C4-2B (cell line): ENCODE data around the gene CDK5.

Experiments
- H3K27ac ChIP-seq: fragments of 450-650 bp; 2 replicates; pipeline ENCODE4 v1.5.1; 2017
- ZFX ChIP-seq: fragments of 450-650 bp; IDR thresholded peaks from 2 replicates; pipeline ENCODE4 v1.6.1; 2017
- TF ChIP-seq, protein P1 (sequence below): fragments of 450-650 bp; conservative IDR thresholded peaks from 2 replicates; pipeline ENCODE4 v1.5.1; 2017; ENCODE audit warnings: mild to moderate bottlenecking

Gene CDK5

DNA sequence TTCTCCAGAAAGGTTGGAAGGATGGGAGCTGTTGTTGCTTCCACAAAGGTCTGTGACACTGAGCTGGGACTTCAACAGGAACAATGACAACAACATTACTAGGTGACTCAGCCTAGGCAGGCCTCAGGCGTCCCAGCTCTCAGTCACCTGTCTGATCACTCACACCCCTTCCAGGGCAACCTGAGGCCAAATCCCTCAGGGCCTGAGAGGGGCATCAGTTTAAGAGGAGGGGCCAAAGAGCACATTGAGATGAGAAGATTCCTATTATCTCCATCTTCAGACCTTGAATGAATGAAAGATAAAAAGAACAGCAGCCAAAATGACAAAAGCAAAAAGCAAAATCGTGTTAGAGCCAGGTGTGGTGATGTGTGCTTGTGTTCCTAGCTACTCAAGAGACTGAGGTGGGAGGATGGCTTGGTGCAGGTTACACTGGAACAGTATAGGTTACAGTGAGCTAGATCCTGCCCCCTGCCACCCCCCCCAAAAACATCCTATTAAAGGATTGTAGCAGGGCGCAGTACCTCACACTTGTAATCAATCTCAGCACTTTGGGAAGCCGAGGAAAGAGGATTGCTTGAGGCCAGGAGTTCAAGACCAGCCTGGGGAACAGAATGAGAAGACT, 33.2 kb downstream of the CDK5 start, which contains the start of gene ATG9B:
TSS of gene ATG9B (minus strand) at position 60 of the 622 bp plus-strand sequence. CDS start 71 bp downstream, outside the sequence.
- no peak within 1 kb of the TSS for H3K27ac ChIP-seq
- TF ChIP-seq, protein P1, sequence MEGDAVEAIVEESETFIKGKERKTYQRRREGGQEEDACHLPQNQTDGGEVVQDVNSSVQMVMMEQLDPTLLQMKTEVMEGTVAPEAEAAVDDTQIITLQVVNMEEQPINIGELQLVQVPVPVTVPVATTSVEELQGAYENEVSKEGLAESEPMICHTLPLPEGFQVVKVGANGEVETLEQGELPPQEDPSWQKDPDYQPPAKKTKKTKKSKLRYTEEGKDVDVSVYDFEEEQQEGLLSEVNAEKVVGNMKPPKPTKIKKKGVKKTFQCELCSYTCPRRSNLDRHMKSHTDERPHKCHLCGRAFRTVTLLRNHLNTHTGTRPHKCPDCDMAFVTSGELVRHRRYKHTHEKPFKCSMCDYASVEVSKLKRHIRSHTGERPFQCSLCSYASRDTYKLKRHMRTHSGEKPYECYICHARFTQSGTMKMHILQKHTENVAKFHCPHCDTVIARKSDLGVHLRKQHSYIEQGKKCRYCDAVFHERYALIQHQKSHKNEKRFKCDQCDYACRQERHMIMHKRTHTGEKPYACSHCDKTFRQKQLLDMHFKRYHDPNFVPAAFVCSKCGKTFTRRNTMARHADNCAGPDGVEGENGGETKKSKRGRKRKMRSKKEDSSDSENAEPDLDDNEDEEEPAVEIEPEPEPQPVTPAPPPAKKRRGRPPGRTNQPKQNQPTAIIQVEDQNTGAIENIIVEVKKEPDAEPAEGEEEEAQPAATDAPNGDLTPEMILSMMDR, result no peak
- no peak for TF ChIP-seq ZFX

- no peak overlapping the region for H3K27ac ChIP-seq
- TF ChIP-seq, protein P1, result no peak
- no peak for TF ChIP-seq ZFX
These were observed 34.5 kb downstream of the CDK5 start for GRCh38 chr7:151023232-151023631.

DNA sequence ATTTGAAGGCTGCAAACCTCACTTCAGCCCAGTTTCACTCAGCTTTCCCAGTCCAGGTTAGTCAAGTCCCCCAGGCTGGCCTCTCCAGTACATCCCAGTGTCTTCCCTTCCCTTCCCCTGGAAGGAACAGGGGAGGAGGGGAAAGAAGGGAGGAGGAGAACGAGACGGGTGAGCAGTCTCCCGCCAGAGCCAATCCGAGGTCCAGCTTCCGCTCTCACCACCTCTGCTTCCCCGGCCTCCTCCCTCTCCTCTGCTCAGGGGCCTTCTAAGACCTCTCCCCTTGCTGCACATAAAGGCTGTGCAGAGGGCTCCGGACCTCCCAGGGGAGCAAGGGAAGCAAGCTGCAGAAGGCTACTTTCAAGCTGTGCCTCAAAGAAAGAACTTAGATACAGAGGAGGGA, 37.5 kb downstream of the CDK5 start:
- TF ChIP-seq, protein P1, result no peak
- no peak for TF ChIP-seq ZFX

GRCh38 chr7:151019130-151019447, 38.6 kb downstream of the CDK5 start:
- TF ChIP-seq ZFX, result peak; percentile 23; the same call in 1 of the 2 replicates
- TF ChIP-seq, protein P1, result no peak
- H3K27ac ChIP-seq, result peak overlapping the region; percentile 92

More for the DNA sequence above, 37.5 kb downstream of the CDK5 start:
- no peak overlapping the region; the same call in 1 of the 2 replicates for H3K27ac ChIP-seq

DNA sequence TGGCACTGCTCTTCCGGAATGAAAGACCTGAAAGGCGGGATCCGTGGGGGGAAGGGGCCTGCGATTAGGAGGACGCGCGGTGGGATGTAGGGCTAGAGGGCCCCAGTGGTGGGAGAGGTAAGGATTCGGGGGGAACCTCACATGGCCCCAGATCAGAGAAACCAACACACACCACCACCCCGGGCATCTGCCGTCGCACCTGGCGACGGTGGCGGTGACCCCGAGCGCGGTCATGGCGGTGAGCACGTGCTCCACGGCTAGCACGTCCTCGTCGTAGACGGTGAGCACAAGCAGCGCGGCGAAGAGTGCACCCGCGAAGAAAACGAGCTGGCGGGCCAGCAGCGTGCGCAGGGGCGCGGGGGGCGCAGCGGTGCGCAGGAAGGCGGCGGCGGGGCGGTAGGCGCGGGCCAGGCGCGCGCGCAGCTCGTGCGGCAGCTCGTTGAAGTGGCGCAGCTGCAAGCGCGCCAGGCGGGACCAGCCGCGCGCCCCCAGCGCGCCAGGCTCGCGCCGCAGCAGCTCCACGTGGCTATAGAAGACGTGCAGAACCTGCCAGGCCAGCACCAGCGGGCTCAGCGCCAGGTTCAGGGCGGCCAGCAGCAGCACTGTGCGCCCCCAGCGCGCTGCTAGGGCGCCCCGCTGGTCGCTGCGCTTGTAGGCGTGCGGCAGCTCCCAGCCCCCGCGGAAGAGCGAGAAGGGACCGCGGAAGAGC, 39.1 kb downstream of the CDK5 start:
- TF ChIP-seq, protein P1, result peak; percentile 71
- TF ChIP-seq ZFX, result peak; percentile 85; the same call in 1 of the 2 replicates
- H3K27ac ChIP-seq, result peak overlapping the region; percentile 92

DNA sequence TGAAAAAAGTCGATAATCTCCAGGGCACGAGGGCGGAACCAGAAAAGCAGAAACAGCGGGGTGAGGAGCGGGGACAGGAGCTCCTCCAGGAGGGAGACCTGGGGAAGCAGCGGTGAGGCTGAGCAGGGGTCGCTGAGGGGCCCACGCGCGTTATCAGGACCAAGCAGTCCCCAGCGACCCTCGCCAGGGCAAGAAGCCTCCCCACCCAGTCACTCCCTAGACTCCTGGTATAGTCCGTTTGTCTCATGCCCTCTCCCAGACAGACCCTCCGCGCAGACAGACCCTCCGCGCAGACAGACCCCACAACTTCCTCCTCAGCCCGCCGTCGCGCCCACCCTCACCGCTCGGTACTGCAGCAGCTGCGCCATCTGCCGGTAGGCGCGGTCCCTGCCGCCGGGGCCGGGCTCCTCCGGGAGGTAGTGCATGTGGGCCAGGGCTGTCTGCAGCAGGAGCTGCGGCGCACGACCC, 39.7 kb downstream of the CDK5 start:
- peak overlapping the region; percentile 92 for H3K27ac ChIP-seq

More for the DNA sequence above, 39.7 kb downstream of the CDK5 start:
- TF ChIP-seq, protein P1, result peak; percentile 100
- no peak for TF ChIP-seq ZFX
